ENCODE data around the gene C3AR1. TPM values are rescaled to one million over a fixed set of nuclear protein-coding genes. Genes with fewer than 3 reads are reported as not detected.
"Not testable (repeated sequence)": the region's sequence is repeated elsewhere in the genome, so short reads cannot be mapped to it uniquely, and the experiment has no call there.

Gene C3AR1
- total RNA-seq, 1 donor from 2014 or later, result 0.50 TPM

DNA sequence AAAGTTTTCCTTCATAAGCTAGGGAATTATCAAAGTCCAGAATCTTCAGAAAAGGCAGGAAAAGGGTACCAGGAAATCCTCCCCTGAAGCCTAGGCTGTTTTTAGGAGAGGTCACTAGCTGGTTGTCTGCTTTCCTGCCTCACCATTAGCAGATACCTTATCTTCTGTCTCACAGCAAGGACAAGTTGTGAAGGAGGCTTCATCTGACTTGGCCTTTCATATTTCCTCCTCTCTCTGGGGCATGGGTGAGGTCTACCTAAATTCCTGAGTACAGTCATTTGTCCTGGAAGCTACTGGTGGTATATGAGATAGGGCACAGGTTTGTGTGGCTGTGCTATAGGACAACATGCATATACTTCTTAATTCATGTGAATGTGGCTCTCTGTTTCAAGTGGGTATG lies 31.4 kb downstream of the C3AR1 start:
- peaks cover 58% of the 10 kb centered on the region for H3K4me1 Mint-ChIP-seq (ENCODE audit: low read depth)
- H3K27me3 Mint-ChIP-seq (ENCODE audit: low read depth), result no peaks in the 10 kb centered on the region
- peaks cover 16% of the 10 kb centered on the region for H3K36me3 Mint-ChIP-seq (ENCODE audit: low read depth)
- intact Hi-C loops (cut with micrococcal nuclease), result no loop called here
- H3K9me3 Mint-ChIP-seq, result no peaks in the 10 kb centered on the region
- H3K4me3 Mint-ChIP-seq (ENCODE audit: low read depth), result peak overlapping the region; percentile 80
- H3K27ac Mint-ChIP-seq, result peak overlapping the region; percentile 25
- DNase-seq (ENCODE audit: low spot score), result no peak

DNA sequence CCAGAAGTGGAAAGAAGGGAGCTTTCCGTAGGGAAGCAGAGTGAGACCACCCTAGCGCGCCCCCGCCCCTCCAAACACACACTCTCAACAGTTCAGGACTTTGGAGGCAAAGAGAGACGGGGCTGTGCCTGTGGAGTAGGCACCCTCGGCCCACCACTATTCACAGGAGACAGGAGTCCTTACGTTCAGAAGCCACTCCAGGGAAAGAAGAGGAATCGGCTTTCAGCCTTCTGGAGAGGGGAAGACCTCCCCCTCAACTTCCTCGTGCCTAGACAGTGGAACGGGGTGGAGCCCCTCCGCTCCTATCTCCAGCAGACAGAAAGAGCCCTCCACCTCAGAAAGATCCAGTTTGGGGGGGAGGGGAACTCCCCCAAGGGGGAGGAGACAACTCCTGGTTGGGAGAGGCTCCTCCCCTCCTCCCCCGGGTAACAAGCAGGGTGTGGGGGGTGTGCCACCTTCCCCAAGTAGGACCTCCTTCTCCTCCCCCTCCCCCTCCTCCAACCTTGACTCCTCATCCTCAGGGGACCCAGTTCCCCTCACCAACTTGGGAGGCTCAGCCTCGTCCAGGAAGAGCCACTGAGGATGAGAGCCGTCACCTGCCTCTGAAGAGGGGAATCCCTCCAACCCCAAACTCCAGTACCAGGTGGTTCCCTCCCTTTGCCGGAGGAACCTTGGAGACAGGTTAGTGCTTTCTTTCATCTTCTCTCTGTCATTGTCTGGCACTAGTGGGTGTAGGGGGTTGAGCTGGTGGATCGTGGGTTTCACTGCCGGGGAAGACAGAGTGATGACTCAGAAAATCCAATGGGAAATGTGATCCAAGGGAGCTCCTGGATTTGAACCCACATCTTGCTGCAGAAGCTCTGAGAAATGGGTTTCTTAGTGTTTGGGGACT lies 32.8 kb downstream of the C3AR1 start:
- no peaks in the 10 kb centered on the region for H3K27me3 Mint-ChIP-seq (ENCODE audit: low read depth)
- H3K36me3 Mint-ChIP-seq (ENCODE audit: low read depth), result peaks cover 16% of the 10 kb centered on the region
- H3K27ac Mint-ChIP-seq, result peak overlapping the region; percentile 55
- intact Hi-C loops (cut with micrococcal nuclease), result no loop called here
- H3K4me1 Mint-ChIP-seq (ENCODE audit: low read depth), result peaks cover 49% of the 10 kb centered on the region
- peak overlapping the region; percentile 80 for H3K4me3 Mint-ChIP-seq (ENCODE audit: low read depth)
- H3K9me3 Mint-ChIP-seq, result no peaks in the 10 kb centered on the region
- DNase-seq (ENCODE audit: low spot score), result no peak

DNA sequence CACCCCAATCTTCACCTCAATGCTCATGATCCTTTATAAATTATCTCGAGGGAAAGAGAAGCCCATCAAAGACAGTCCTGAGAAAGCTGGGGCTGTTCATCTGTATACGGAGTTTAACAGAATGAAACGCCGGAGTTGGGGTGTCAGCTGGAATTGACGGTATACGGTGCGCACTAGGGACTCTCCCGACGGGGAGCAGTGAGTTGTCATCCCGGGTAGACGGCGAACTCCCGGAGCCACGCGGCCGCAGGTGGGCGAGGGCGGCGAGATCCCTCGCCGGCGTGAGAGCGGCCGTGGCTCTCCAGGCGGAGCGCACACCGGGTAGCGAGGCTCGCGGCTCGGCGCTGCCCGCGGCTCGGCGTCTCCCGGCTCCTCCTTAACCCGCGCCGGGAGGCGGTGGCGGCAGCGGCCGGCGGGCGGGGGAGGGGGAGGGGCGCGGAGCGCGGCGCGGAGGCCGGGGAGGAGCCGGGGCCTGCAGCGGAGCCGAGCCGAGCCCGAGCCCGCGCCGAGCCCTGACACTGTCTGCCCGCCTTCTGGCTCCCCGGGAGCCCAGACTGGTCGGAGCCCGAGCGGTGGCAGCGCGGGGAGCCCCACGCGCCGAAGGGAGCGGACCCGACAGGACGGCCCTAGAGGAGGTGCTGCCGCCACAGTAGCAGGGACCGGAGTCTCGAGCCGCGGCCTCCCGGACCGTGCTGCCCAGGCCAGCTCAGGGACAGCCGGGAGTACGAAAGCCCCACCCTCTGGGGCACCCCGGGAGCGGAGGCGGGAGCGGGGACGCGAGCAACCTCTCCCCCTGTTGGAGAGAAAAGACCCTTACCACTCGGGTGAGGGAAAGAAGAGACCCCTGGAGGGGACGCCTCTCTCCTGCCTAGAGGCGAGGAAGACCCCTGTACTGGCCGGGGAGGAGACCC lies 33.7 kb downstream of the C3AR1 start, which contains the start of gene FOXJ2:
TSS of gene FOXJ2 (plus strand) at position 475 of the 911 bp plus-strand sequence. CDS start 7,117 bp downstream, outside the sequence.
- peak within 1 kb of the TSS; percentile 80 for H3K4me3 Mint-ChIP-seq (ENCODE audit: low read depth)
- H3K4me1 Mint-ChIP-seq (ENCODE audit: low read depth), result peaks cover 44% of the 10 kb centered on the region
- DNase-seq (ENCODE audit: low spot score), result peak; percentile 74
- intact Hi-C loops (cut with micrococcal nuclease), result no loop called here
- no peaks in the 10 kb centered on the region for H3K9me3 Mint-ChIP-seq
- H3K27me3 Mint-ChIP-seq (ENCODE audit: low read depth), result no peaks in the 10 kb centered on the region
- H3K27ac Mint-ChIP-seq, result peak within 1 kb of the TSS; percentile 82
- peaks cover 16% of the 10 kb centered on the region for H3K36me3 Mint-ChIP-seq (ENCODE audit: low read depth)

DNA sequence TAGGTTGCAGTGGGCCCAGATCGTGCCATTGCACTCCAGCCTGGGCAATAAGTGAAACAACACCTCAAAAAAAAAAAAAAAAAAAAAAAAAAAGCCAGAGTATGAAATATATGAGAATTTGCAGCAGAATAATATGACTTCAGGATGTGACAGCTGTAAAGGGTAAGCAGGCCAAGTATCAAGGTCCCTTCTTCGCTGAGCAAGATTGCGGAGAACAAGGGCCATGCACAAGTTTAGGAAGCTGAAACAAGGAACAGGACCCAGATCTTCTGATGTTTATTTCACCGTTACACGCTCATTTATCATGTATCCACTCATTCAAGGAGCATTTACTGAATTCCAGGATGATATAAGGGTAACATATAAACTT lies 34.3 kb downstream of the C3AR1 start:
- H3K27ac Mint-ChIP-seq, result peak overlapping the region; percentile 82
- H3K4me3 Mint-ChIP-seq (ENCODE audit: low read depth), result peak overlapping the region; percentile 80
- peaks cover 38% of the 10 kb centered on the region for H3K4me1 Mint-ChIP-seq (ENCODE audit: low read depth)
- no peak for DNase-seq (ENCODE audit: low spot score)
- no peaks in the 10 kb centered on the region for H3K27me3 Mint-ChIP-seq (ENCODE audit: low read depth)
- no peaks in the 10 kb centered on the region for H3K9me3 Mint-ChIP-seq
- intact Hi-C loops (cut with micrococcal nuclease), result no loop called here
- peaks cover 12% of the 10 kb centered on the region for H3K36me3 Mint-ChIP-seq (ENCODE audit: low read depth)

DNA sequence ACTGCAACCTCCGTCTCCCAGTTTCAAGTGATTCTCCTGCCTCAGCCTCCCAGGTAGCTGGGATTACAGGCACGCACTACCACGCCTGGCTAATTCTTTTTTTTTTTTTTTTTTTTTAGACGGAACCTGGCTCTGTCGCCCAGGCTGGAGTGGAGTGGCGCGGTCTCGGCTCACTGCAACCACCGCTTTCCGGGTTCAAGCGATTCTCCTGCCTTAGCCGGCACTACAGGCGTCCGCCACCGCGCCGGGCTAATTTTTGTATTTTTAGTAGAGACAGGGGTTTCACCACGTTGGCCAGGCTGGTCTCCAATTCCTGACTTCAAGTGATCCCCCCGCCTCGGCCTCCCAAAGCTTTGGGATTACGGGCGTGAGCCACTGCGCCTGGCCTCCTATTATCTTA lies 35.1 kb downstream of the C3AR1 start:
- H3K9me3 Mint-ChIP-seq; intact Hi-C loops (cut with micrococcal nuclease): not testable (repeated sequence)

DNA sequence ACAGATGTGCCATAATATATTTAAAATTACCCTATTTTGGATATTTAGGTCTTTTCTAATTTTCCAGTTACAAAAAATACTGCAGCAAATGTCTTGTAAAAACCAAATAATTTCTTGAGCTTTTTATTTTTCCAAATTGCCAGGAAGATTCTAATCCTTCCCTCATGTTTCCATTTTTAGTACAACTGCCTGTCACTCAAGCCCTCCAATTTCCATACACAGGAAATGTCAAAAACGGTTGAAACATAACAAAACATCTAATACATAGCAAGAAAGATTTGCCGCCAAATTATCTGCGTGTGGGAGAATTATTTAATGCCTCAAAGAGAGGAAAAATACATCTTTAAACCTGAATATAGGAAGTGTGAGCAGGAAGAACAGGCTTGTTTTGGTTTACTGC lies 36.0 kb downstream of the C3AR1 start:
- no peak for DNase-seq (ENCODE audit: low spot score)
- intact Hi-C loops (cut with micrococcal nuclease), result no loop called here
- Mint-ChIP-seq H3K36me3 (ENCODE audit: low read depth) (peaks cover 7% of the 10 kb centered on the region), H3K4me3 (ENCODE audit: low read depth) (no peak overlapping the region), H3K27ac (no peak overlapping the region), H3K27me3 (ENCODE audit: low read depth) (no peaks in the 10 kb centered on the region), H3K4me1 (ENCODE audit: low read depth) (peaks cover 30% of the 10 kb centered on the region), H3K9me3 (no peaks in the 10 kb centered on the region)

More for the DNA sequence above, 35.1 kb downstream of the C3AR1 start:
- H3K27ac Mint-ChIP-seq; H3K4me3 Mint-ChIP-seq (ENCODE audit: low read depth); DNase-seq (ENCODE audit: low spot score); H3K27me3 Mint-ChIP-seq (ENCODE audit: low read depth); H3K36me3 Mint-ChIP-seq (ENCODE audit: low read depth): not testable (repeated sequence)
- peaks cover 34% of the 10 kb centered on the region for H3K4me1 Mint-ChIP-seq (ENCODE audit: low read depth)

DNA sequence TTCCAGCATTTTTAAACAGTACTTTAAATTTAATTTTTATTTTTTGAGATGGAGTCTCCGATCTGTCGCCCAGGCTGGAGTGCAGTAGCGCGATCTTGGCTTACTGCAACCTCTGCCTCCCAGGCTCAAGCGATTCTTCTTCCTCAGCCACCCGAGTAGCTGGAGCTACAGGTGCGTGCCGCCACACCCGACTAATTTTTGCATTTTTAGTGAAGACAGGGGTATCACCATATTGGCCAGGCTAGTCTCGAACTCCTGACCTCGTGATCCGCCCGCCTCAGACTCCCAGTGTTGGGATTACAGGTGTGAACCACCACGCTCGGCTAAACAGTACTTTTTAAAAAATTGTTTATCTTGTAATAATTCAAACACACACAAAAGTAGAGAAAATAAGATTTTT lies 37.9 kb downstream of the C3AR1 start:
- Mint-ChIP-seq H3K4me3 (ENCODE audit: low read depth) (peak overlapping the region; percentile 13), H3K27ac (no peak overlapping the region)
- intact Hi-C loops (cut with micrococcal nuclease), result no loop called here

DNA sequence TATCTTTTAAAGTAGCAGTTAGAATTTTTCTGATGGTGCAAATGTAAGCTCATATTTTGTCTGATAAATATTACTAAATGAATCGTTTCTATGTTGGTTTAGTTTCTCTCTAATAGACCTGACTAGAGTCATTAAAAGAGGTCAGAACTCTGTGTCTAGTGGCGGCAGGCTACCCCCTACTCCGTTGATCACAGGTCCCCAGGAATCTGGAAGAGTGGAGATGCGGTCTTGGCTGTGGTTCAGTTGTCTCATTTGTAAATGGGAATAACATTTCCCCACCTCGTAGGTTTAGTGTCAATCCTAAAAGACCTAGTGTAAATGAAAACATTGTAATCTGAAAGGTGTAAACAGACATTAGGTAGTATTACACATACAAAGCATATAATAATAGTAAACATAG lies 38.3 kb downstream of the C3AR1 start:
- H3K4me1 Mint-ChIP-seq (ENCODE audit: low read depth), result peaks cover 11% of the 10 kb centered on the region
- intact Hi-C loops (cut with micrococcal nuclease), result loop anchor here (2.0 kb wide), 3 partner anchors 67 to 839 kb away; partner anchors contain the start of gene PEX5
- DNase-seq (ENCODE audit: low spot score), result no peak
- H3K9me3 Mint-ChIP-seq, result no peaks in the 10 kb centered on the region
- H3K36me3 Mint-ChIP-seq (ENCODE audit: low read depth), result no peaks in the 10 kb centered on the region
- H3K27ac Mint-ChIP-seq, result peak overlapping the region; percentile 99
- peak overlapping the region; percentile 85 for H3K4me3 Mint-ChIP-seq (ENCODE audit: low read depth)
- H3K27me3 Mint-ChIP-seq (ENCODE audit: low read depth), result no peaks in the 10 kb centered on the region

More for the DNA sequence above, 37.9 kb downstream of the C3AR1 start:
- no peak for DNase-seq (ENCODE audit: low spot score)
- H3K9me3 Mint-ChIP-seq, result no peaks in the 10 kb centered on the region
- H3K27me3 Mint-ChIP-seq (ENCODE audit: low read depth), result no peaks in the 10 kb centered on the region
- peaks cover 12% of the 10 kb centered on the region for H3K4me1 Mint-ChIP-seq (ENCODE audit: low read depth)
- no peaks in the 10 kb centered on the region for H3K36me3 Mint-ChIP-seq (ENCODE audit: low read depth)

DNA sequence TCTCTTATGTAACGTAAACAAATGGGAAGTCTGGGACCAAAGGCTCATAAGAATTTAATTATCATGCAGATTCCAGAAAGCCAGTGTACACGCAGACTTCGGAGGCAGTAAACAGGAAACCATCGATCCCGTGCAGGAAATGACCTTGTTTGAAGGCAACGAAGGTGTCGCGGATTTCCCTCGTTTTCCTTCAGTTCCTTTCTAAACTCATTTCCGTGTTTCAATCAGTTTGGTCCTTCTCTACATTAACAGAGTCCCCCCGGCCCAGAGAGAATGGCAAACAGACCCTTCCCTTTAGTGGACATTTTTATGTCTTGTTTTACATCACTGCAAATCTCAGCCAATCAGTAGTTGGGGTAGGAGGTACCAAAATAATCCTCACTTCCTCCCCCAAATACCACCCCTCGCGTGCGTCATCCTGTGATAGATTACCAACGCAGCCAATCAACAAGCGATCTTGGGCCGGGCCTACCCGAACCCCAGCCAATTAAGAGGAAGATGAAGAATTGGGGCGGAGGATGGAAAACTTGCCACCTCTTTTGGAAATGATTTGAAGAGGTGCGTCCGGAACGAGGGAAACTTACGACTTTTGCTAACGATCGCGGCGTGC lies 39.8 kb downstream of the C3AR1 start:
- intact Hi-C loops (cut with micrococcal nuclease), result loop anchor here (1.0 to 2.0 kb wide), 5 partner anchors 36 to 838 kb away; partner anchors contain the start of genes NECAP1 and PEX5
- Mint-ChIP-seq H3K27me3 (ENCODE audit: low read depth) (no peaks in the 10 kb centered on the region), H3K27ac (peak overlapping the region; percentile 99), H3K4me1 (ENCODE audit: low read depth) (peaks cover 7% of the 10 kb centered on the region), H3K36me3 (ENCODE audit: low read depth) (no peaks in the 10 kb centered on the region), H3K9me3 (no peaks in the 10 kb centered on the region), H3K4me3 (ENCODE audit: low read depth) (peak overlapping the region; percentile 85)
- peak; percentile 97 for DNase-seq (ENCODE audit: low spot score)

DNA sequence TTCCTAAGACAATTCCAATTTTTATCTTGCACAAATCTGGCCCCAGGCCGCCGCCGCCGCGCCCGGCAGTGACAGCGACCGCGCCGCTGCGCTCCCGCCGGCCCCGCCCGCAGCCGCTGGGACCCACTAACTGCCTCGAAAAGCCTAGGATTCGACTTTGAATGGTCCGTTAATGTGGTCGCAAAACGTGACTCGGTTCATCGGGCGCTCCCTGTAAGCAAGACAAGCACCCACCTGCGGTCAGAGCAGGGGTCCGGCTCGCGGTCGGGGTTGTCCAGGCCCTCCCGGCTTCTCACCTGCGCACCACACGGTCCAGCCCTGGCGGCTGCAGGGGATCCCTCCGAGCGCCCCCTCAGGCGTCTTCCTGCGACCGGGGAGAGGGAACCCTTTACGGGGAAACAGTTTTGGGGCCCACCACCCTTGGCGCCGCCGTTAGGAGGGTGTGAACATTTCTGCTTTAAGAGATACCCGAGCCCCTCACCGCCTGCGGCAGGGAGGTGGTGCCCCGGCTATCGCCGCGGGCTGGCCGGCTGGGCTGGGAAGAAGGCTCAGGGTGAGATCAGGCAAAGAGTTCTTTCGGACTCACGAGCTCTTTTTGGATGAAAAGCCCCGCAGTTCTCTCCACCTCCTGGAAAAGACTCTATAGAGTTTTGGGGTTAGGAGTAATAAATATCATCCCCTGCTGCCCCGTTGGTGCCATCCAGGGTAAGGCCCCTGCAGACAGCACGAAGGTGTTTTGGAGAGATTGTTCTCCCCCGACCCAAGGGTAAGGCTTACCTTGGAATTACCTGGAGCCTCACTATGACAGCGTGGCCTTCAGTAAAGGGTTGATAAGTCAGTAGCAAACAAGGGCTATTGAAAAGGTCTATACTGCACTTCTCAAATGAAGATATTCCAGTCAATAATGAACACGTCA lies 47.2 kb downstream of the C3AR1 start:
- Mint-ChIP-seq H3K4me1 (ENCODE audit: low read depth) (no peaks in the 10 kb centered on the region), H3K9me3 (no peaks in the 10 kb centered on the region), H3K4me3 (ENCODE audit: low read depth) (peak overlapping the region; percentile 26), H3K27me3 (ENCODE audit: low read depth) (peaks cover 39% of the 10 kb centered on the region), H3K27ac (no peak overlapping the region), H3K36me3 (ENCODE audit: low read depth) (no peaks in the 10 kb centered on the region)
- intact Hi-C loops (cut with micrococcal nuclease), result no loop called here
- no peak for DNase-seq (ENCODE audit: low spot score)

DNA sequence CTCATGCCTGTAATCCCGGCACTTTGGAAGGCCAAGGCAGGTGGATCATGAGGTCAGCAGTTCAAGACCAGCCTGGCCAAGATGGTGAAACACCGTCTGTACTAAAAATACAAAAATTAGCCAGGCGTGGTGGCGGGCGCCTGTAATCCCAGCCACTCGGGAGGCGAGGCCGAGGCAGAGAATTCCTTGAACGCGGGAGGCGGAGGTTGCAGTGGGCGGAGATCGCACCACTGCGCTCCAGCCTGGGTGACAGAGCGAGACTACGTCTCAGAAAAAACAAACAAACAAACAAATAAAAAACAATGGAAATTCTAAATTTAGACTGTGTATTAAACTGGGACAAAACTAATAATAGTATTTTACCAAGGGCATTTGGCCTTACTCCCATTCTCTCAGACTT lies 47.9 kb downstream of the C3AR1 start:
- H3K9me3 Mint-ChIP-seq; H3K27ac Mint-ChIP-seq; intact Hi-C loops (cut with micrococcal nuclease); H3K4me1 Mint-ChIP-seq (ENCODE audit: low read depth); H3K36me3 Mint-ChIP-seq (ENCODE audit: low read depth); H3K4me3 Mint-ChIP-seq (ENCODE audit: low read depth); DNase-seq (ENCODE audit: low spot score): not testable (repeated sequence)
- peaks cover 39% of the 10 kb centered on the region for H3K27me3 Mint-ChIP-seq (ENCODE audit: low read depth)
